Hepatocyte (in vitro differentiated cells): ENCODE measurements around the gene DAAM1. TPM values are rescaled to one million over a fixed set of nuclear protein-coding genes. Genes with fewer than 3 reads are reported as not detected.

Source experiments
- DNase-seq: peaks from one replicate; pipeline ENCODE4 v3.0.0-alpha.2; 2016; ENCODE audit warnings: low spot score
- H2AFZ ChIP-seq: fragments of 200-600 bp; sonication (generic); 2 replicates; pipeline ENCODE4 v1.6.0; 2016; ENCODE audit warnings: antibody characterized with exemption, mild to moderate bottlenecking
- H3K27ac ChIP-seq: fragments of 200-600 bp; sonication (generic); 2 replicates; pipeline ENCODE4 v1.5.1; 2016; ENCODE audit warnings: mild to moderate bottlenecking
- H3K27me3 ChIP-seq: fragments of 200-600 bp; sonication (generic); 2 replicates; pipeline ENCODE4 v1.6.1; 2016
- H3K36me3 ChIP-seq: fragments of 200-600 bp; sonication (generic); replicated peaks from 2 replicates; pipeline ENCODE4 v1.5.1; 2016; ENCODE audit warnings: low read depth; ENCODE audit not compliant: insufficient read depth
- H3K4me1 ChIP-seq: fragments of 200-600 bp; sonication (generic); 2 replicates; pipeline ENCODE4 v1.5.1; 2016; ENCODE audit warnings: mild to moderate bottlenecking, moderate library complexity; ENCODE audit not compliant: insufficient read depth
- H3K4me2 ChIP-seq: fragments of 200-600 bp; sonication (generic); 2 replicates; pipeline ENCODE4 v1.6.0; 2016
- H3K4me3 ChIP-seq: fragments of 200-600 bp; sonication (generic); 2 replicates; pipeline ENCODE4 v1.5.1; 2016; ENCODE audit warnings: mild to moderate bottlenecking
- H3K79me2 ChIP-seq: fragments of 200-600 bp; sonication (generic); 2 replicates; pipeline ENCODE4 v1.6.0; 2017; ENCODE audit warnings: mild to moderate bottlenecking
- H3K9me2 ChIP-seq: fragments of 200-600 bp; sonication (generic); replicated peaks from 2 replicates; pipeline ENCODE4 v1.6.0; 2017; ENCODE audit warnings: mild to moderate bottlenecking; ENCODE audit not compliant: insufficient read depth
- H3K9me3 ChIP-seq: fragments of 200-600 bp; sonication (generic); 2 replicates; pipeline ENCODE4 v1.5.1; 2016; ENCODE audit warnings: low read depth, mild to moderate bottlenecking
- H4K20me1 ChIP-seq: fragments of 200-600 bp; sonication (generic); 2 replicates; pipeline ENCODE4 v1.6.0; 2016; ENCODE audit warnings: mild to moderate bottlenecking; ENCODE audit not compliant: insufficient read depth, poor library complexity, severe bottlenecking
- CTCF ChIP-seq: fragments of 200-600 bp; sonication (generic); IDR thresholded peaks from 2 replicates; pipeline ENCODE4 v1.5.1; 2016; ENCODE audit warnings: antibody characterized with exemption, mild to moderate bottlenecking; ENCODE audit not compliant: poor library complexity
- EZH2 ChIP-seq: fragments of 200-600 bp; sonication (generic); IDR thresholded peaks from 2 replicates; pipeline ENCODE4 v1.6.1; 2016; ENCODE audit warnings: antibody characterized with exemption, mild to moderate bottlenecking, borderline replicate concordance
- EZH2phosphoT487 ChIP-seq: fragments of 200-600 bp; sonication (generic); IDR thresholded peaks from one replicate; pipeline ENCODE4 v1.6.1; 2018; ENCODE audit warnings: antibody characterized with exemption, mild to moderate bottlenecking, low read depth, moderate library complexity; ENCODE audit not compliant: unreplicated experiment, severe bottlenecking
- WGBS: methylation state at CpG from one replicate; pipeline ENCODE4 v1.1.6; 2016; ENCODE audit warnings: low lambda C conversion rate; ENCODE audit errors: missing lambda C conversion rate; 5-methylcytosine and 5-hydroxymethylcytosine counted together
- polyA plus RNA-seq: library from polyadenylated mRNA; unstranded; fragments of >200 nt; fragmentation: Nextera tagmentation; extraction: Ambion mirVana; gene quantifications from 2 replicates; pipeline ENCODE4 v1.2.1, GENCODE V29; 2016
- total RNA-seq: library from RNA; depleted of rRNA; stranded (reverse); fragments of >200 nt; gene quantifications from 2 replicates; pipeline ENCODE4 v1.2.3, GENCODE V29; 2014

DAAM1 gene
- total and polyA plus RNA-seq, 2 experiments from 2014 or later = 21.6 to 23.7 TPM

- H3K4me1 ChIP-seq = no peaks in the 10 kb centered on the region
- no peaks in the 10 kb centered on the region for H3K27me3 ChIP-seq
- no peak overlapping the region for H2AFZ ChIP-seq
- H3K4me2 ChIP-seq = no peak overlapping the region
- no peak overlapping the region for H3K27ac ChIP-seq
- DNase-seq = no peak
- H3K79me2 ChIP-seq = no peaks in the 10 kb centered on the region
- WGBS = 82% methylated on average over 1 of the region's 1 CpG
- H4K20me1 ChIP-seq = no peaks in the 10 kb centered on the region
- no peak overlapping the region for H3K4me3 ChIP-seq
- H3K9me3 ChIP-seq = no peaks in the 10 kb centered on the region
- no peaks in the 10 kb centered on the region for H3K9me2 ChIP-seq
- TF ChIP-seq EZH2 (no peak), EZH2phosphoT487 (no peak), CTCF (no peak)
- H3K36me3 ChIP-seq = no peaks in the 10 kb centered on the region
These were observed 11.7 kb upstream of the DAAM1 start for GRCh38 chr14:59176765-59177164.

- Histone ChIP-seq H3K9me2 (no peaks in the 10 kb centered on the region), H3K4me3 (no peak overlapping the region), H3K27me3 (no peaks in the 10 kb centered on the region), H3K4me1 (no peaks in the 10 kb centered on the region), H3K4me2 (no peak overlapping the region), H3K9me3 (no peaks in the 10 kb centered on the region), H3K36me3 (no peaks in the 10 kb centered on the region), H4K20me1 (no peaks in the 10 kb centered on the region), H3K79me2 (no peaks in the 10 kb centered on the region), H2AFZ (no peak overlapping the region), H3K27ac (no peak overlapping the region)
- WGBS = 69% methylated on average over 2 of the region's 2 CpGs
- TF ChIP-seq EZH2 (no peak), EZH2phosphoT487 (no peak), CTCF (no peak)
- no peak for DNase-seq
These were observed 11.2 kb upstream of the DAAM1 start for GRCh38 chr14:59177262-59177661.

- Histone ChIP-seq H3K27ac (no peak overlapping the region), H3K4me3 (no peak overlapping the region), H2AFZ (no peak overlapping the region), H4K20me1 (no peaks in the 10 kb centered on the region), H3K9me2 (no peaks in the 10 kb centered on the region), H3K9me3 (no peaks in the 10 kb centered on the region), H3K36me3 (no peaks in the 10 kb centered on the region), H3K4me2 (no peak overlapping the region), H3K79me2 (no peaks in the 10 kb centered on the region), H3K27me3 (no peaks in the 10 kb centered on the region), H3K4me1 (no peaks in the 10 kb centered on the region)
- 100% methylated on average over 1 of the region's 1 CpG for WGBS
- TF ChIP-seq CTCF (no peak), EZH2phosphoT487 (no peak), EZH2 (no peak)
- no peak for DNase-seq
These were observed 6.7 kb upstream of the DAAM1 start for GRCh38 chr14:59181791-59182190.

- 87% methylated on average over 5 of the region's 5 CpGs for WGBS
- Histone ChIP-seq H3K9me2 (no peaks in the 10 kb centered on the region), H4K20me1 (no peaks in the 10 kb centered on the region), H3K27ac (no peak overlapping the region), H3K4me1 (peaks cover 6% of the 10 kb centered on the region), H3K79me2 (no peaks in the 10 kb centered on the region), H3K9me3 (no peaks in the 10 kb centered on the region), H3K27me3 (no peaks in the 10 kb centered on the region), H3K36me3 (no peaks in the 10 kb centered on the region), H2AFZ (no peak overlapping the region), H3K4me2 (no peak overlapping the region), H3K4me3 (no peak overlapping the region)
- TF ChIP-seq CTCF (no peak), EZH2phosphoT487 (no peak), EZH2 (no peak)
- no peak for DNase-seq
These were observed 5.8 kb upstream of the DAAM1 start for GRCh38 chr14:59182641-59183040.
